Measurements from ENCODE around the gene SLC9A8.
A peak's percentile ranks its signal among the peaks of the same experiment; 100 is the strongest.

Gene SLC9A8

DNA sequence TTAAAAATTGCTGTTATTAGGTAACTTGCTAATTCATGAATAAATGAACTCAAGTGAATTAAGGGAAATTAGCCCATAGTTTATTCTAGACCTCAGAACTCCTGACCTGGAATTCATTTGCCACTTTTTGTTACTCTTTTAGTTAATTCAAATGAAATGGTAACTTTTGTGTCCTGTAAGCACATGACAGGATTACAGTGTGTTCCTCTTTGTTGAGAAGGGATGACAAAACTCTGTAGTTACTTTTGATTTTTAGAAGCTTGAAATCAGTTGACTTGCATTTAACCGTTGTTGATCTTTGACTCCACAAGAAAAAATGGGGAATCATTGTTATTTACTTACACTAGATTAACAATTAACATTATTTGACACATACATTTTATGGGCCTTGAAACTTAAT, 6.2 kb downstream of the SLC9A8 start:
- DNase-seq = no peak

DNA sequence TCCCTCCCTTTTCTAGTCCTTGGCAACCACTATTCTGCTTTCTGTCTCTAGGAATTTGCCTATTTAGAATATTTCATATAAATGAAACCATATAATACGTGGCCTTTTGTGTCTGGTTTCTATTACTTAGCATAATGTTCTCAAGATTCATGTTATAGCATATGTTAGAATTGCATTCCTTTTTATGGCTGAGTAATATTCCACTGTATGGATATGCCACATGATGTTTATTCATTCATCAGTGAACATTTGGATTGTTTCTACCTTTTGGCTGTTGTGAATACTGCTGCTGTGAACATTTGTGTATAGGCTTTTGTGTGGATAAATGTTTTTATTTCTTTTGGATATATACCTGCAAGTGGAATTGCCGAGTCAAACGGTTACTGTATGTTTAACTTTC, 7.1 kb downstream of the SLC9A8 start:
- no peak for DNase-seq

GRCh38 chr20:49821381-49821780, 8.8 kb downstream of the SLC9A8 start:
- DNase-seq = no peak

- peak in 1 of 2 experiments; percentile 22 for DNase-seq
These were observed 9.3 kb downstream of the SLC9A8 start for GRCh38 chr20:49821870-49822331.

DNA sequence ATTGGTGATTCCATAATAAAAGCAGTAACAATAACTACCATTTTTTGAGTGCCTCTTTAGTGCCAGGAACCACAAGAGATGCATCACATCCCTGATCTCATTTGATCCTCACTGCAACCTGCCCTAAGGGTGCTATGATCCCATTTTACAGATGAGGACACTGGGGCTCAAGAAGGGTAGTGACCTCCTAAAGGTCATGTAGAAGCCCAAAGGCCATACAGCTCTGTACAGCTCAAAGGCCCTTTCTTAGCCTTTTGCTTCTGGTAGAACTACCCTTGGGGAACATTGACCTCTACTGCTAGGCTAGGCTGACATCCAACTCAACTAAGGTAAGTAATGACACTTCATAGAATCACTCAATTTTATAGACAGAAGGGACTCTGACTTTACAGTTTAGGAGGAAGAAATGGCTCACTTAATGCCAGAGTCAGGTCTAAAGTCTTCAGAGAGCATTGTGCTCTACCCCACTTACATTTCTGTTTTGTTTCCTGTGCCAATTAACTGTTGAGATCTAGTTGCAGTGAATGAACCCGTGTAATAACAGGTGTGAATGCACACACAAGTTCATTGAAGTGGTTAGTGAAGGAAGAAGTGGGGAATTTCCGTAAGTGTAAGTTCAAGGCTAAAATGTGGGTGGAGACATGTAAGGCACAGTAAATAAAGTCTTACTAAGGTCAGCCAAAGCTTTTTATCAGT, 10.7 kb downstream of the SLC9A8 start:
- DNase-seq = no peak

DNA sequence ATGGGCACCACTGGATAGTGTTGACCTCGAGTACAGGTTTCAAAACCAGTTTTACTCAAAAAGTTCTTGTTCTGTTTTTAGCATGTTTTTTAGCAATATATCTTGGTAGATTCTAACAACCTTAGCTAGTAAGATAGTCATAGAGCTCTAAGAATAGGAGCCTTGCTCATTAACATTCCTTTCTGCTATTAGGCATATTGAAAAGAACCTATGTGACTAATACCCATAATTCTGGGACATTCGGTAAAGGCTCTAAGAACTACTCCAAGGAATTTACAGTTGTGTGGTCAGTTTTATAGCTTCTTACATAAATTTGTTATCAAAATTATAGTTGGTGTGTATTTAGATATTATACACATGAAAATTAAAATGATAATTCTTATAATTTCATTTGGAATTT, 11.6 kb downstream of the SLC9A8 start:
- no peak for DNase-seq

GRCh38 chr20:49825521-49826033, 12.9 kb downstream of the SLC9A8 start:
- no peak for DNase-seq

DNA sequence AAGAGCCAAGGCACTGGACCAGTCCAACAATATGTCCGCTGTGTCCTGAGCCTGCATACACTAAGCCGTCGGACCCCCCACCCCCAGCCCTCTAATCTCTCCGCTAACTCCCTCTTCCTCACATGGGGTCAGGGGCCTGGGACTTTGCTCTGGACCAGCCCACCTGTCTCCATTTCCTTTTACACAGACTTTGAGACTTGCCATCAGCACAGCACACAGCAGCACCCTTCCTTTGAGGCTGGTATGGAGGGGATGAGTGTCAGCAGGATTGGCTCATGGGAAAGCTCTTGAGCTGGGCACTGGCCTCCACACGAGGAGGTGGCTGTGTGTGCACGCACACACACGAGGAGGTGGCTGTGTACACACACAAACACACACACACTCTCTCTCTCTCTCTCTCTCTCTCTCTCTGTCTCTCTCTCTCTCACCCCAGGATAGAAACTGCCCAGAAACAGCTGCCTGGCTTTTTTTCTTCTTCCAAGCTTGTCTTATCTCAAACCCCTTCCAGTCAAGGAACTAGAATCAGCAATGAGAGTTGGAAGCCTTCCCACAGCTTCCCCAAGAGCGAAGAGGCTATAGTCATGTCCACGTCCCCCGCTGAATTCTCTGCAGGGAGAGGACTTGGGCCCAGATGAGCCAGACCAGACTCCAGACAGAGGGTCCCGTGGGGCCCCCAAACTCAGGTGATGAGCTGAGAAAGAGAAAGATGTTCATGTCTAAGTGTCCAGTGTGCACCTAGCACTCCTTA, 18.6 kb downstream of the SLC9A8 start:
- DNase-seq = no peak

- no peak for DNase-seq
These were observed 19.4 kb downstream of the SLC9A8 start for GRCh38 chr20:49831770-49832631.

- no peak for DNase-seq
These were observed 20.2 kb downstream of the SLC9A8 start for GRCh38 chr20:49832632-49833327.

GRCh38 chr20:49833483-49833882, 20.9 kb downstream of the SLC9A8 start:
- no peak for DNase-seq

- no peak for DNase-seq
These were observed 22.4 kb downstream of the SLC9A8 start for GRCh38 chr20:49835031-49835430.

DNA sequence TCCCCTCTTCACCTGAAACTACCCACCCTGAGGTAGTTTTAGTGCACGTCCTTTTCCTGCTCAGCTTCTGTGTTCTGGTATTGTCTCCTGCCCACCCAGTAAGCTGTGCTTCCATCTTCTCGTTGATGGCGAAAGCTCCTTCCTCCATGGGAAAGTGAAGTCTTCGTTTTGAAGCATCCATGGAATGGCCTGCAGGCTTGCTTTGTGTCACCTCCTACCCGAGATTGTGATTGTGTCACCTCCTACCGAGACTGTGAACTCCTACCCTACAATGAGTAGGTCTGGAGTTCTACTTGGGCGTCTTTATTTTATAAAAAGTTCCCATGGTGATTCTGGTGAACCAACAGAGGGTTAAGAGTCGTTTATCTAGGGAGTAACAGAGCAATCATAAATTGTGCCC, 25.9 kb downstream of the SLC9A8 start:
- DNase-seq = no peak

- no peak for DNase-seq
These were observed 30.5 kb downstream of the SLC9A8 start for GRCh38 chr20:49843139-49843538.

GRCh38 chr20:49843770-49844380, 31.2 kb downstream of the SLC9A8 start:
- DNase-seq = no peak

DNA sequence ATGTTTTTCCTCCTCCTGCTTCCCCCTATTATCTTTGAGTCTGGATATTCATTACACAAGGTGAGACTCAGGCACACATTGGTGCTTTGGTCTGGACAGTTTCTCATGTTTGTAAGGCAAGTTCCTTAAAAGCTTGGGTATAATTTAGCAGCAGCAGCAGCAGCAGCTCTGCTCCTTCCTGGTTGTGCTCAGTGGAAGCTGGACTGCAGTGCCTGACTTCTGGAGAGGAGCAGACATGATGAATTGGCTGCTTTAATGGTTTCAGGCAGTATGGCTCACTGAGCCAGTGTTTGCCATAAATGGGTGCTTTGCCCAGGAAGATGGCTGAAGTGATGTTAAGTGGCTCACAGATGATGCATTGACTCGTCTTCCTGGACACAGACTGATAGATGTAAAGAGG, 32.4 kb downstream of the SLC9A8 start:
- no peak for DNase-seq

DNA sequence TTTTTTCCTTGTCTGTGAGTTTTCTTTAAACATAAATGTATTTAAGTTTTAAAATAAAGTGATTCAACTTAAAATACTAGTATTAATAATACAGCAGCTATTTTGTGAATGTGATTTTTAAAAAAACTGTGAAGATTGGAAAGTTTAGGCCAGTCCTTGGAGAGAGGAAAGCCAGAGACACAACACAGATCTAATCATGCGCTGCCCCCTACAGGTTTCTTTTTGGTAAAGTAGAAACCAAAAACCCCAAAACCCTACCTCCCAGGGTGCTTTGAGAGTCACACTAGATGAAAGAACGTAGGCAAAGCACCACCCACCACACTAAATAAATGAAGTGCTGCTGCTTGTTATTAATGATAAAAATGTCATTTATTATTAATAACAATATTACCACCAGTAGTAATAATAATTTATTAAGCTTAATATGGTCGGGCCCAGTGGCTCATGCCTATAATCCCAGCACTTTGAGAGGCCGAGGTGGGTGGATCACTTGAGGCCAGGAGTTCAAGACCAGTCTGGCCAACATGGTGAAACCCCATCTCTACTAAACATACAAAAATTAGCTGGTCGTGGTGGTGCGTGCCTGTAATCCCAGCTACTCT, 33.7 kb downstream of the SLC9A8 start:
- DNase-seq = peak; percentile 42 to 56

- no peak for DNase-seq
These were observed 38.0 kb downstream of the SLC9A8 start for GRCh38 chr20:49850463-49851230.

GRCh38 chr20:49851231-49851705, 38.6 kb downstream of the SLC9A8 start:
- DNase-seq = no peak

DNA sequence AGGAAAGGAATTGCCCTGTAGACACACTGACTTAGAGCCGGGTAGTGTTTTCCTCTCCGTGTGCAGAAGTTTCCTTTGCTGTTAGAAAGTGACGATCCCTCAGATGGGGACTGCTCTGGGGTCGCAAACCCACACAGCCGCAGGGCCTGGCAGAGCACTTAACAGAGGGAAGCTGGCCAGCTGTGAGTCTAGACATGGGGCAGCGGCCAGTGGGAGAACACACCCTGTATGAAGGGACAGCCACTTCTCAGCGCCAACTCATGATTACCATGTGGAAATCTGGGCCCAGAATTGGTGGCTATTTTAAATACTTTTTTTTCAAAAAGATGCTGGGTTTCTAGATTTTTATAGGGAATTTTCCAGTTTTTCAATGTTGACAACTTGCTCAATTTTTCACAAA, 39.4 kb downstream of the SLC9A8 start:
- DNase-seq = no peak

Measured in activated CD4-positive, alpha-beta T cell treated with anti-CD3 and anti-CD28 coated beads, Interleukin-2, amount 50 U/mL, for 48 hours (primary cell).